NT2/D1 (cell line): ENCODE measurements around the gene ZNF710.

Experiments
- DNase-seq: peaks from one replicate; pipeline ENCODE4 v3.0.0-alpha.2; 2011; ENCODE audit warnings: low read depth, low spot score
- H3K27me3 ChIP-seq: 2 replicates; pipeline ENCODE4 v1.6.0; 2011; ENCODE audit warnings: mild to moderate bottlenecking; ENCODE audit not compliant: insufficient read length, insufficient read depth
- H3K36me3 ChIP-seq: 2 replicates; pipeline ENCODE4 v1.6.1; 2011; ENCODE audit warnings: mild to moderate bottlenecking, low read length, mixed read lengths; ENCODE audit not compliant: insufficient read depth, insufficient read length
- H3K4me1 ChIP-seq: 2 replicates; pipeline ENCODE4 v1.5.1; 2011; ENCODE audit not compliant: insufficient read depth, insufficient read length
- H3K4me3 ChIP-seq: 2 replicates; pipeline ENCODE4 v1.5.1; 2011; ENCODE audit warnings: low read depth; ENCODE audit not compliant: insufficient read length
- H3K9ac ChIP-seq: 2 replicates; pipeline ENCODE4 v1.6.0; 2011; ENCODE audit warnings: low read depth; ENCODE audit not compliant: insufficient read length
- H3K9me3 ChIP-seq: 2 replicates; pipeline ENCODE4 v1.5.1; 2011; ENCODE audit warnings: mild to moderate bottlenecking, low read length; ENCODE audit not compliant: insufficient read depth
- SUZ12 ChIP-seq: IDR thresholded peaks from 2 replicates; pipeline ENCODE4 v1.6.1; 2011; ENCODE audit not compliant: insufficient read length, insufficient read depth; ENCODE audit errors: extremely low read depth
- YY1 ChIP-seq: IDR thresholded peaks from 2 replicates; pipeline ENCODE4 v1.6.1; 2011; ENCODE audit not compliant: insufficient read length, insufficient read depth
- ZNF274 ChIP-seq: IDR thresholded peaks from 2 replicates; pipeline ENCODE4 v1.6.1; 2011; ENCODE audit warnings: mild to moderate bottlenecking, low read depth, low read length

Gene ZNF710

DNA sequence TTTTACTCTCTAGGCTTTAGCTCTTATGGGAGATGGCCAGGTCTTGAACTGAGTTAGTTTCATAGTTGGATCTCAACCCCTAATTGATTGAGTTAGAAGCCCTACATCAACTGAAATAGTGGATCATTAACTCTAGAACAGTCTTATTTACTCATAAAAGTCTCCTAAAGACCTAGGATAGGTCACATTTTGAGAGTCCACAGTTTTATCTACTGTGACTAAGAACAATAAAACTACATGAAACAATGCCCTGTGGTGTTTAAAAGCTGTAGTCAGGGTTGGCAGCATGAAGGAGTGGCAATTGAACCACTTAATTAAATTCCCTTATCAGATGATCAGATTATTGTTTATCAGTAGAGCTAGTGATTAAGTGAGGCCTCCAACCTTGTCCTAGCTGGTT lies 123.4 kb downstream of the ZNF710 start:
- no peaks in the 10 kb centered on the region for H3K27me3 ChIP-seq
- no peaks in the 10 kb centered on the region for H3K9me3 ChIP-seq
- H3K4me3 ChIP-seq: no peak overlapping the region
- TF ChIP-seq SUZ12 (no peak), ZNF274 (no peak), YY1 (no peak)
- no peak overlapping the region for H3K9ac ChIP-seq
- H3K36me3 ChIP-seq: no peaks in the 10 kb centered on the region
- no peak for DNase-seq
- H3K4me1 ChIP-seq: peaks cover 4% of the 10 kb centered on the region

DNA sequence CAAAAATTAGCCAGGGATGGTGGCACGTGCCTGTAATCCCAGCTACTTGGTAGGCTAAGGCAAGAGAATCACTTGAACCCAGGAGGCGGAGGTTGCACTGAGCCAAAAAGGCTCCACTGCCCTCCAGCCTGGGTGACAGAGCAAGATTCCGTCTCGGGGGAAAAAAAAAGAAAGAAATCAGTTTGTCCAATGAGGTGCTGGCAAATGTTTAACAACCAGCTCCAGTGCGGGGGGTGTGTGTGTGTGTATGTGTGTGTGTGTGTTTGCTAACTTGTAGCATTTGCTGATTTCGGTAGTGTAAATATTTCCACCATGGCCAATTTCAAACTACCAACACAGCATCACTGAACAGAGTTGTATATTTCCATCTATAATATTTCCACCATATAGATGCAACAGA lies 124.9 kb downstream of the ZNF710 start:
- H3K4me3 ChIP-seq: no peak overlapping the region
- H3K36me3 ChIP-seq: no peaks in the 10 kb centered on the region
- peaks cover 4% of the 10 kb centered on the region for H3K4me1 ChIP-seq
- no peak for DNase-seq
- TF ChIP-seq SUZ12 (no peak), YY1 (no peak), ZNF274 (no peak)
- H3K9ac ChIP-seq: no peak overlapping the region
- no peaks in the 10 kb centered on the region for H3K27me3 ChIP-seq
- H3K9me3 ChIP-seq: no peaks in the 10 kb centered on the region

DNA sequence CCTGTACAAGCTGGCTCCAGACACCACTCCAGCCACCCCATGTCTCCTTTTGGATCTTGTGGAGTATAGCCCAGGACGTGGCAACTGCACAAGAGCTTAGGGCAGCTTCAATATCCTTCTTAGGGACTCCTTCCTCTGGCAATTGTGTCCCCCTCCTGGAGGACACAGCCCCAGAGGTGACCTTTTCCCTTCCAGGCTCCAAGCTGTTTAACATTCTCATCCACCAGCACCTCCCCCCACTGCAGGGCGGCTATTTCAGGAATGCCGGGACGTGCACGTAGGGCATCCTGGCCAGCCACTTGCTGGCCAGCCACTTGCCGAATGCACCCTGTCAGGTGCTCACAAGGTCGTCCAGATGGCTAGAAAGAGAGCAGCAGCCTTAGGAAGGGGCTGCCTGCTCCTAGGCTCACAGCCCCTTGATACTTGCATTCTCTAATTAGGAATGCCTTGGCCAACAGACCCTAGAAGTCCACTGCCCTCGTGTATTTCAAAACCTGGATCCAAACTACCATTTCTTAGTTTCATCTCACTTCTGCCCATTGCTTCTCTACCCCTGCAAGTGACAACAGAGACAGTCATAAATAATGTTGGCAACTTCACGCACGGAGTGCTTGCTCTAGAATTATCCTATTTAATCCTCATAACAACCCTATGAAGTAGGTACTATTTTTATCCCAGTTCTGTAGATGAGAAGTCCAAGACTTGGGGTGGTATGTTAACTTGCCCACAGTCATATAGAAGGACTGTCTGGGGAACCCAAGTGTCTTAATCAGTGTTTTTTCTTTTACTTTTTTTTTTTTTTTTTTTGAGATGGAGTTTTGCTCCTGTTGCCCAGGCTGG lies 125.7 kb downstream of the ZNF710 start:
- Histone ChIP-seq H3K4me3 (no peak overlapping the region), H3K9ac (no peak overlapping the region), H3K36me3 (no peaks in the 10 kb centered on the region), H3K27me3 (no peaks in the 10 kb centered on the region), H3K9me3 (no peaks in the 10 kb centered on the region), H3K4me1 (peaks cover 4% of the 10 kb centered on the region)
- DNase-seq: no peak
- TF ChIP-seq SUZ12: no peak
- no peak for TF ChIP-seq ZNF274

DNA sequence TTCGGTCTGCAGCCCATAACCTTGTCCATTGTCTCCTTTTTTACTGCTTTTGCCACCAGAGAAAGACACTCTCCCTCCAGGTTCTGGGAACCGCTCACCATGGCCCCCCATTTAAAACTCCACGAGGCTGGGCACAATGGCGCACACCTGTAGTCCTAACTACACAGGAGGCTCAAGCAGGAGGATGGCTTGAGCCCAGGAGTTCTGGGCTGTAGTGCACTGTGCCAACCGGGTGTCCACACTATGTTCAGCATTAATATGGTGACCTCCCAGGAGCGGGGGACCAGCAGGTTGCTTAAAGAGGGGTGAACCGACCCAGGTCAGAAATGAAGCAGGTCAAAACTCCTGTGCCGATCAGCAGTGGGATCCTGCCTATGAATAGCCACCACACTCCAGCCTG lies 129.2 kb downstream of the ZNF710 start:
- Histone ChIP-seq H3K9me3 (no peaks in the 10 kb centered on the region), H3K27me3 (no peaks in the 10 kb centered on the region), H3K36me3 (no peaks in the 10 kb centered on the region), H3K9ac (no peak overlapping the region), H3K4me1 (peaks cover 4% of the 10 kb centered on the region), H3K4me3 (no peak overlapping the region)
- no peak for TF ChIP-seq YY1
- no peak for TF ChIP-seq SUZ12
- no peak for TF ChIP-seq ZNF274
- no peak for DNase-seq
